ENCODE measurements around the gene DHCR24.
"Not testable (repeated sequence)": the region's sequence is repeated elsewhere in the genome, so short reads cannot be mapped to it uniquely, and the experiment has no call there.

The DHCR24 gene

GRCh38 chr1:54886724-54887664 lies at the start of gene DHCR24:
Gene DHCR24 (minus strand): TSS chr1:54887195. CDS start chr1:54887119, 76 bp downstream.
- peak within 1 kb of the TSS; percentile 91 for H3K4me3 ChIP-seq (ENCODE audit: low read length)
- no peak for TF ChIP-seq ZNF274 (IDR thresholded peaks at IDR 0.05; ENCODE audit: low read depth, low read length)

GRCh38 chr1:54936791-54937190 lies 49.8 kb upstream of the DHCR24 start:
- no peak overlapping the region for H3K4me3 ChIP-seq (ENCODE audit: low read length)
- TF ChIP-seq ZNF274 (IDR thresholded peaks at IDR 0.05; ENCODE audit: low read depth, low read length): no peak

GRCh38 chr1:54934869-54935268 lies 47.9 kb upstream of the DHCR24 start:
- H3K4me3 ChIP-seq (ENCODE audit: low read length): no peak overlapping the region
- no peak for TF ChIP-seq ZNF274 (IDR thresholded peaks at IDR 0.05; ENCODE audit: low read depth, low read length)

- not testable (repeated sequence) for H3K4me3 ChIP-seq (ENCODE audit: low read length)
These were observed 47.1 kb upstream of the DHCR24 start for GRCh38 chr1:54934081-54934480.

- H3K4me3 ChIP-seq (ENCODE audit: low read length): no peak overlapping the region
- TF ChIP-seq ZNF274 (IDR thresholded peaks at IDR 0.05; ENCODE audit: low read depth, low read length): no peak
These were observed 44.4 kb upstream of the DHCR24 start for GRCh38 chr1:54931275-54931840.

GRCh38 chr1:54929700-54930099 lies 42.7 kb upstream of the DHCR24 start:
- TF ChIP-seq ZNF274 (IDR thresholded peaks at IDR 0.05; ENCODE audit: low read depth, low read length): no peak
- H3K4me3 ChIP-seq (ENCODE audit: low read length): no peak overlapping the region

- no peak overlapping the region for H3K4me3 ChIP-seq (ENCODE audit: low read length)
- TF ChIP-seq ZNF274 (IDR thresholded peaks at IDR 0.05; ENCODE audit: low read depth, low read length): no peak
These were observed 41.3 kb upstream of the DHCR24 start for GRCh38 chr1:54928327-54928726.

GRCh38 chr1:54927472-54928240 lies 40.7 kb upstream of the DHCR24 start:
- no peak overlapping the region for H3K4me3 ChIP-seq (ENCODE audit: low read length)
- no peak for TF ChIP-seq ZNF274 (IDR thresholded peaks at IDR 0.05; ENCODE audit: low read depth, low read length)

GRCh38 chr1:54926970-54927369 lies 40.0 kb upstream of the DHCR24 start:
- H3K4me3 ChIP-seq (ENCODE audit: low read length): no peak overlapping the region
- no peak for TF ChIP-seq ZNF274 (IDR thresholded peaks at IDR 0.05; ENCODE audit: low read depth, low read length)

GRCh38 chr1:54922921-54923421 lies 36.0 kb upstream of the DHCR24 start:
- no peak for TF ChIP-seq ZNF274 (IDR thresholded peaks at IDR 0.05; ENCODE audit: low read depth, low read length)
- H3K4me3 ChIP-seq (ENCODE audit: low read length): no peak overlapping the region

- H3K4me3 ChIP-seq (ENCODE audit: low read length): no peak overlapping the region
- TF ChIP-seq ZNF274 (IDR thresholded peaks at IDR 0.05; ENCODE audit: low read depth, low read length): no peak
These were observed 35.2 kb upstream of the DHCR24 start for GRCh38 chr1:54922040-54922761.

- no peak overlapping the region for H3K4me3 ChIP-seq (ENCODE audit: low read length)
- TF ChIP-seq ZNF274 (IDR thresholded peaks at IDR 0.05; ENCODE audit: low read depth, low read length): no peak
These were observed 32.7 kb upstream of the DHCR24 start for GRCh38 chr1:54919367-54920359.

GRCh38 chr1:54911076-54911475 lies 24.1 kb upstream of the DHCR24 start:
- H3K4me3 ChIP-seq (ENCODE audit: low read length): not testable (repeated sequence)
